Measurements from ENCODE around the gene ZBTB20.

ZBTB20 gene

GRCh38 chr3:114284644-114285043 is 862.4 kb downstream of the ZBTB20 start:
- DNase-seq (ENCODE audit: low read depth) = no peak
- TF ChIP-seq CTCF (conservative IDR thresholded peaks at IDR 0.05; ENCODE audit: low read depth, low read length) = no peak

More at GRCh38 chr3:114284644-114285043, 862.4 kb downstream of the ZBTB20 start:
- no peak overlapping the region for H3K4me3 ChIP-seq (ENCODE audit: low read length)
